Colonic mucosa (tissue), 4 donors: ENCODE data around the gene DAB2IP. TPM values are rescaled to one million over a fixed set of nuclear protein-coding genes. Genes with fewer than 3 reads are reported as not detected.

ENCODE experiments used
- DNase-seq: peaks from one replicate; pipeline ENCODE4 v3.0.0-alpha.2; 2020
- H3K27ac ChIP-seq: fragments of 200-600 bp; one replicate; pipeline ENCODE4 v1.8.0; 2021
- H3K27me3 ChIP-seq: fragments of 200-600 bp; one replicate; pipeline ENCODE4 v1.8.0; 2021
- H3K36me3 ChIP-seq: fragments of 200-600 bp; one replicate; pipeline ENCODE4 v1.8.0; 2021
- H3K4me1 ChIP-seq: fragments of 200-600 bp; one replicate; pipeline ENCODE4 v1.8.0; 2021; ENCODE audit warnings: mild to moderate bottlenecking
- H3K4me3 ChIP-seq: fragments of 200-600 bp; one replicate; pipeline ENCODE4 v1.8.0; 2021
- H3K9ac ChIP-seq, 2 donors: one replicate each; pipeline ENCODE4 v1.7.0; 2013; ENCODE audit warnings: control low read depth in 2 of 2, low read depth in 2 of 2, low read length in 2 of 2
- H3K9me3 ChIP-seq: fragments of 200-600 bp; one replicate; pipeline ENCODE4 v1.8.0; 2021
- CTCF ChIP-seq: fragments of 200-600 bp; IDR thresholded peaks from one replicate; pipeline ENCODE4 v1.8.0; 2022; ENCODE audit warnings: antibody characterized with exemption, mild to moderate bottlenecking
- intact Hi-C: fragments of 100-400 bp; cut with DNase I; formaldehyde crosslinking; loops from one replicate; pipeline ENCODE4 v1.14.1; 2022
- total RNA-seq, 2 donors: library from RNA; stranded (reverse); fragmentation: NEBNext Ultra II Directional in 1 of 2; extraction: Animal tissue kit (Norgen Biotek cat#: 25700) in 1 of 2; gene quantifications; one replicate each; pipeline ENCODE4 v1.2.1, GENCODE V29; 2021
- donor health status: healthy.
- donor health status: DM: no; HTN: no; CAD: no.
- donor health status: DM: no; HTN: no; CAD: no.

The DAB2IP gene
- total RNA-seq, 2 donors from 2014 or later: 126 to 130 TPM

- Histone ChIP-seq H3K9ac (no peak overlapping the region), H3K36me3 (no peaks in the 10 kb centered on the region)
- DNase-seq: no peak
Measured at GRCh38 chr9:121685795-121686377, 34.5 kb downstream of the DAB2IP start.

GRCh38 chr9:121686930-121687541, 35.6 kb downstream of the DAB2IP start:
- Histone ChIP-seq H3K36me3 (no peaks in the 10 kb centered on the region), H3K27ac (no peak overlapping the region)

More at GRCh38 chr9:121685795-121686377, 34.5 kb downstream of the DAB2IP start:
- intact Hi-C loops: loop anchor here (5.0 kb wide), 2 partner anchors 139 to 306 kb away; no protein-coding TSS in a partner anchor
- Histone ChIP-seq H3K4me3 (no peak overlapping the region), H3K27ac (no peak overlapping the region), H3K4me1 (no peaks in the 10 kb centered on the region), H3K9me3 (no peaks in the 10 kb centered on the region), H3K27me3 (no peaks in the 10 kb centered on the region)
- TF ChIP-seq CTCF: no peak

DNA sequence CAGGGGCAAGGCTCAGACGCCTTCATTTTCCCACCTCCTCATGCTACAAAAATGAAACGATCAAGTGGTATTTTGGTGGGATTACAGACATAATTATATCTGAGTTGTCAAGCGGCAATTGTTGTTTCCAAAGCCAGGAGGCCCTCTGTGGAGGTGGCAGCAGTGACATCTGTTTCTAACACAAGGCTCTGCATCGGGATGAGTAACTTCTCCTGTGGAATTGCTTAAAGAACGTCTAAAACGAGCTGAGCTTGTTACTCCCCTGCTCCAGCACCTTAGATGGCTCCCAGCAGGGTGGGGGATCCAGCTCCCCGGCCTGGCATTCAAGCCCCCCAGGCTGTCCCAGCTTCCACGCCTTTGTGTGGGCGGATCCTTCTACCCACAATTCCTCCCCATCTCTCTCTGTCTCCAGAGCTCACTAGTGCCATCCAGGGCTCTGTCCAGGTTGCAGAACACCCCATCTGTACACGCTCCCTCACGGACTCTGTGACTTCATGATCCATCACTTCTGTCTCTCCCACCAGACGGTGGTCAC, 36.8 kb downstream of the DAB2IP start:
- Histone ChIP-seq H3K27ac (no peak overlapping the region), H3K4me3 (no peak overlapping the region), H3K9ac (no peak overlapping the region), H3K36me3 (no peaks in the 10 kb centered on the region), H3K9me3 (no peaks in the 10 kb centered on the region), H3K4me1 (peaks cover 3% of the 10 kb centered on the region), H3K27me3 (no peaks in the 10 kb centered on the region)
- no peak for DNase-seq
- no peak for TF ChIP-seq CTCF
- intact Hi-C loops: loop anchor here (5.0 kb wide), 2 partner anchors 141 to 304 kb away; no protein-coding TSS in a partner anchor

More at GRCh38 chr9:121686930-121687541, 35.6 kb downstream of the DAB2IP start:
- Histone ChIP-seq H3K4me3 (no peak overlapping the region), H3K27me3 (no peaks in the 10 kb centered on the region), H3K9ac (no peak overlapping the region), H3K9me3 (no peaks in the 10 kb centered on the region), H3K4me1 (peaks cover 3% of the 10 kb centered on the region)
- DNase-seq: peak; percentile 90
- intact Hi-C loops: loop anchor here (5.0 kb wide), 2 partner anchors 140 to 305 kb away; no protein-coding TSS in a partner anchor
- peak; percentile 90 for TF ChIP-seq CTCF

- Histone ChIP-seq H3K27me3 (no peaks in the 10 kb centered on the region), H3K9ac (no peak overlapping the region), H3K27ac (no peak overlapping the region), H3K4me1 (peaks cover 3% of the 10 kb centered on the region), H3K4me3 (no peak overlapping the region), H3K9me3 (no peaks in the 10 kb centered on the region), H3K36me3 (no peaks in the 10 kb centered on the region)
- no peak for TF ChIP-seq CTCF
- no peak for DNase-seq
- intact Hi-C loops: loop anchor here (5.0 kb wide), 2 partner anchors 141 to 304 kb away; no protein-coding TSS in a partner anchor
Measured at GRCh38 chr9:121688681-121689080, 37.2 kb downstream of the DAB2IP start.

- DNase-seq: no peak
- H3K27ac ChIP-seq: peak overlapping the region; percentile 2
Measured at GRCh38 chr9:121689461-121690157, 38.2 kb downstream of the DAB2IP start.

More at GRCh38 chr9:121689461-121690157, 38.2 kb downstream of the DAB2IP start:
- peaks cover 3% of the 10 kb centered on the region for H3K4me1 ChIP-seq
- no peak for TF ChIP-seq CTCF
- H3K27me3 ChIP-seq: no peaks in the 10 kb centered on the region
- H3K9ac ChIP-seq: no peak overlapping the region
- no peak overlapping the region for H3K4me3 ChIP-seq
- intact Hi-C loops: loop anchor here (5.0 to 10.0 kb wide), 3 partner anchors 142 to 303 kb away; no protein-coding TSS in a partner anchor
- no peaks in the 10 kb centered on the region for H3K9me3 ChIP-seq
- H3K36me3 ChIP-seq: no peaks in the 10 kb centered on the region
